A673 (cell line): Measurements from ENCODE around the gene REG4. TPM values are rescaled to one million over a fixed set of nuclear protein-coding genes. Genes with fewer than 3 reads are reported as not detected.

ENCODE experiments used
- BruUV-seq: library from RNA; stranded (reverse); fragments of 400-500 nt; replicated peaks from 2 replicates; lab custom pipeline; 2021; lab: Mats Ljungman, UMichigan
- CTCF ChIA-PET: fragments of 300-600 bp; sonication (Branson Sonifier 250); formaldehyde crosslinking; loops from one replicate; lab custom pipeline; 2022; ENCODE audit warnings: antibody characterized with exemption; lab: Charles Lee
- POLR2A ChIA-PET: fragments of 300-600 bp; sonication (Branson Sonifier 250); formaldehyde crosslinking; loops from one replicate; lab custom pipeline; 2022; ENCODE audit warnings: antibody characterized with exemption; ENCODE audit not compliant: low non-redundant PET; lab: Charles Lee
- DNase-seq: peaks from one replicate; pipeline ENCODE4 v3.0.0-alpha.2; 2015; ENCODE audit warnings: low spot score
- H3K27ac ChIP-seq: fragments of 200-600 bp; sonication (generic); 2 replicates; pipeline ENCODE4 v1.5.1; 2016; ENCODE audit warnings: mixed run types, low read depth, mild to moderate bottlenecking, mixed read lengths, antibody characterized with exemption, low read length; ENCODE audit not compliant: poor library complexity, severe bottlenecking
- H3K27me3 ChIP-seq: fragments of 200-600 bp; sonication (generic); replicated peaks from 2 replicates; pipeline ENCODE4 v1.6.1; 2017; ENCODE audit warnings: mixed run types, low read depth, mild to moderate bottlenecking, mixed read lengths, antibody characterized with exemption, low read length; ENCODE audit not compliant: insufficient read depth, poor library complexity
- H3K36me3 ChIP-seq: fragments of 200-600 bp; sonication (generic); 2 replicates; pipeline ENCODE4 v1.6.1; 2016; ENCODE audit warnings: mixed run types, mild to moderate bottlenecking, mixed read lengths, antibody characterized with exemption, low read length; ENCODE audit not compliant: insufficient read depth, poor library complexity, severe bottlenecking
- H3K4me1 ChIP-seq: fragments of 200-600 bp; sonication (generic); 2 replicates; pipeline ENCODE4 v1.6.1; 2017; ENCODE audit warnings: mixed run types, mild to moderate bottlenecking, mixed read lengths, antibody characterized with exemption, low read length; ENCODE audit not compliant: insufficient read depth, poor library complexity, severe bottlenecking
- H3K4me3 ChIP-seq: fragments of 200-600 bp; sonication (generic); 2 replicates; pipeline ENCODE4 v1.5.1; 2016; ENCODE audit warnings: low read depth, mixed run types, mild to moderate bottlenecking, mixed read lengths, low read length; ENCODE audit not compliant: poor library complexity, severe bottlenecking
- H3K9me3 ChIP-seq: fragments of 200-600 bp; sonication (generic); 2 replicates; pipeline ENCODE4 v1.6.1; 2016; ENCODE audit warnings: mixed run types, low read depth, mild to moderate bottlenecking, mixed read lengths, antibody characterized with exemption, low read length; ENCODE audit not compliant: poor library complexity, severe bottlenecking
- EZH2 ChIP-seq: fragments of 200-600 bp; sonication (generic); IDR thresholded peaks from 2 replicates; pipeline ENCODE4 v1.6.1; 2017; ENCODE audit warnings: borderline replicate concordance, low read depth, mild to moderate bottlenecking, mixed read lengths, antibody characterized with exemption, low read length; ENCODE audit not compliant: poor library complexity, severe bottlenecking
- intact Hi-C: fragments of 100-400 bp; cut with micrococcal nuclease; formaldehyde crosslinking; loops from one replicate; pipeline ENCODE4 v1.10.0; 2022; ENCODE audit not compliant: unreplicated experiment
- total RNA-seq: library from RNA; stranded (reverse); gene quantifications from 2 replicates; pipeline ENCODE4 v1.2.3, GENCODE V29; 2021
- TF ChIP-seq, protein P1 (sequence below): fragments of 300-800, 200-600 bp; sonication (generic); conservative IDR thresholded peaks from 2 replicates; pipeline ENCODE4 v1.5.1; 2017; ENCODE audit warnings: low read depth, mild to moderate bottlenecking, antibody characterized with exemption, low read length, moderate library complexity, mixed read lengths

REG4 gene
- total RNA-seq, 1 experiment from 2014 or later = not detected

DNA sequence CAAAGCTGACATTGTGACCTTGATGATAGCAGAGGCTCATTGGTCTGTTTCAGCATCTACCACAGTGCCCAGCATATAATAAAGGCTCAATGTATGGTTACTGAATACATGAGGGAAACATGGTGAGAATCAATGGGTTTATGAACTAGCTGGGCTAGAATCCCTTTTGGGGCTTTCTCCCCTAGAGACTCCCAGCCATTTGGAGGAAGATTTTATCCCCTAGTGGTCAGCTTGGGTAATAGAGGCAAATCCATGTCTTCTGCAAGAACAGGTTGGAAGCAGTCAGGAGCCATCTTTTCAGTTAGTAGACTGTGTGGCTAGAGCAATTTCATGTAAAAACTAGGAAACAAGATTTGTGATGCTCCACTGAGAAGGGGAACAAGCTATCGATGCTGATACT lies 15.8 kb upstream of the REG4 start:
- no peak for TF ChIP-seq EZH2
- TF ChIP-seq, protein P1, sequence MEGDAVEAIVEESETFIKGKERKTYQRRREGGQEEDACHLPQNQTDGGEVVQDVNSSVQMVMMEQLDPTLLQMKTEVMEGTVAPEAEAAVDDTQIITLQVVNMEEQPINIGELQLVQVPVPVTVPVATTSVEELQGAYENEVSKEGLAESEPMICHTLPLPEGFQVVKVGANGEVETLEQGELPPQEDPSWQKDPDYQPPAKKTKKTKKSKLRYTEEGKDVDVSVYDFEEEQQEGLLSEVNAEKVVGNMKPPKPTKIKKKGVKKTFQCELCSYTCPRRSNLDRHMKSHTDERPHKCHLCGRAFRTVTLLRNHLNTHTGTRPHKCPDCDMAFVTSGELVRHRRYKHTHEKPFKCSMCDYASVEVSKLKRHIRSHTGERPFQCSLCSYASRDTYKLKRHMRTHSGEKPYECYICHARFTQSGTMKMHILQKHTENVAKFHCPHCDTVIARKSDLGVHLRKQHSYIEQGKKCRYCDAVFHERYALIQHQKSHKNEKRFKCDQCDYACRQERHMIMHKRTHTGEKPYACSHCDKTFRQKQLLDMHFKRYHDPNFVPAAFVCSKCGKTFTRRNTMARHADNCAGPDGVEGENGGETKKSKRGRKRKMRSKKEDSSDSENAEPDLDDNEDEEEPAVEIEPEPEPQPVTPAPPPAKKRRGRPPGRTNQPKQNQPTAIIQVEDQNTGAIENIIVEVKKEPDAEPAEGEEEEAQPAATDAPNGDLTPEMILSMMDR = peak; percentile 58
- no peaks in the 10 kb centered on the region for H3K9me3 ChIP-seq
- ChIA-PET POLR2A (no interaction called here), CTCF (interaction anchor here (0.6 kb wide), 1 partner anchor 44 kb away, joined by 3 read pairs; no protein-coding TSS in a partner anchor)
- DNase-seq = peak; percentile 48
- no peaks in the 10 kb centered on the region for H3K4me1 ChIP-seq
- no peaks in the 10 kb centered on the region for H3K27me3 ChIP-seq
- no TSS peak for BruUV-seq
- intact Hi-C loops = no loop called here
- no peak overlapping the region for H3K27ac ChIP-seq
- no peaks in the 10 kb centered on the region for H3K36me3 ChIP-seq
- no peak overlapping the region for H3K4me3 ChIP-seq

DNA sequence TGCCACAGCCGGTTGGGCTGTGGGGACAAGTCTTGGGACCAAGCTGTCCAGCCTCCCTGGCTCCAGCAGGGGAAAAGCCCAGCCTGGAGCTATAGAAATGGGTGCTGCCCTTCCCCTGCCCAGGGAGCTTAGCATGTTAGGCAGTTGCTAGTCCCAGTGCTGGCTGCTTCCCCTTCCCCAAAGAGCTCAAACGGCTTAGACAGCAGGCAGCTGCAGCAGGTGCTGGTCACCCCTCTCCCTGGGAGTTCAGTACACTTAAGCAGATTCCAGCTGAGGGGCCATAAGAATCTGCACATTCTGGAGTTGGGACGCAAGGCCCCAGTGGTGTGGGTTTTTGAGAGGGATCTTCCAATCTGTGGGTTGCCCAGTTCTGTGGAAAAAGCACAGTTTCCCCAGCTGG lies 11.1 kb upstream of the REG4 start:
- no TSS peak for BruUV-seq

DNA sequence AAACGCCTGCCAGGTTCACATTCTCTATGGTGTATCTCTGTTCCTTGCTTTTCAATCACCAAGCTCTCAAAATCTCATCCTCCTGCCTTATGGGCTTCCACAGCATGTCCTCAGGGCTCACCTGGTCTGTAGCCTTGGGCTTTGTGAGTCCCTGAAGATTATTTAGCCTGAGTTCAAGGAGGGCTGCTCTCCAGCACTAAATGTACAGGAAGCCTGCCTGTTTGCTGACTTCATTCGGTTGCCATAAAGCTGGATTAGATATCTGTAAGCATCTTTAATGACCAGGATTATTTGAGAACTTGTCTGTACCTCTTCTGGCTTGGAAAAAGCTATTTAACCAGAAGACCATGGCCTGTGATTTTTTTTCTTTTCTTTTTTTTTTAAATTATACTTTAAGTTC lies 6.9 kb upstream of the REG4 start:
- H3K27ac ChIP-seq = no peak overlapping the region
- POLR2A ChIA-PET = no interaction called here

More for the DNA sequence above, 11.1 kb upstream of the REG4 start:
- H3K4me1 ChIP-seq = no peaks in the 10 kb centered on the region
- H3K4me3 ChIP-seq = no peak overlapping the region
- TF ChIP-seq EZH2 = no peak
- TF ChIP-seq, protein P1 = no peak
- intact Hi-C loops = no loop called here
- H3K27me3 ChIP-seq = no peaks in the 10 kb centered on the region
- DNase-seq = no peak
- CTCF ChIA-PET = no interaction called here
- POLR2A ChIA-PET = interaction anchor here (0.6 kb wide), 1 partner anchor 13 kb away, joined by 3 read pairs; no protein-coding TSS in a partner anchor
- H3K27ac ChIP-seq = no peak overlapping the region
- H3K9me3 ChIP-seq = no peaks in the 10 kb centered on the region
- no peaks in the 10 kb centered on the region for H3K36me3 ChIP-seq

More for the DNA sequence above, 6.9 kb upstream of the REG4 start:
- Histone ChIP-seq H3K9me3 (no peaks in the 10 kb centered on the region), H3K27me3 (no peaks in the 10 kb centered on the region), H3K4me1 (peaks cover 12% of the 10 kb centered on the region), H3K36me3 (no peaks in the 10 kb centered on the region), H3K4me3 (no peak overlapping the region)
- DNase-seq = no peak
- intact Hi-C loops = no loop called here
- no TSS peak for BruUV-seq
- TF ChIP-seq, protein P1 = no peak
- TF ChIP-seq EZH2 = no peak
- CTCF ChIA-PET = no interaction called here
